ENCODE data around the gene BTBD9.

BTBD9 gene

DNA sequence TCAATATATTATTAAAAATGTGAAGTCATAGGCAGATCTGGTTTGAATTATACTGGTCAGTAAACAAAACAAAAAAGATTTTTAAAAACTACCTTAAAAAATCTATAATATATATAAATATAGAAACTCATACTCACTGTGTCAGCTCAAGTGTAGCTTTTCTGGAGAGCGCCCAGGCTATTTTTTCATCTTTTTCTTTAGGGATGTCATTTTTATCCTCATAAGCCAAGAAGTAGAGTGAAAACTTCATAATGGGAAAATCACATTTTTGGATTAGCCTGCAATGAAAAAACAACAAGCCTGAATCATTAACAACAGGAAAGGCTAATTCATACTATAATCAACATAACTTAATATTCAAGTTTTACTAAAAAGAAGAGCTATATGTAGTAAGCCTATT is 44.5 kb upstream of the BTBD9 start:
- DNase-seq (ENCODE audit: low read depth), result no peak
- TF ChIP-seq CTCF (IDR thresholded peaks at IDR 0.05; ENCODE audit: insufficient read depth, low read depth, low read length, missing control alignments), result no peak
- H3K4me3 ChIP-seq (ENCODE audit: low read length), result no peak overlapping the region

- no peak for TF ChIP-seq CTCF (IDR thresholded peaks at IDR 0.05; ENCODE audit: insufficient read depth, low read depth, low read length, missing control alignments)
- DNase-seq (ENCODE audit: low read depth), result no peak
- no peak overlapping the region for H3K4me3 ChIP-seq (ENCODE audit: low read length)
Measured at GRCh38 chr6:38681850-38682249, 42.1 kb upstream of the BTBD9 start.

DNA sequence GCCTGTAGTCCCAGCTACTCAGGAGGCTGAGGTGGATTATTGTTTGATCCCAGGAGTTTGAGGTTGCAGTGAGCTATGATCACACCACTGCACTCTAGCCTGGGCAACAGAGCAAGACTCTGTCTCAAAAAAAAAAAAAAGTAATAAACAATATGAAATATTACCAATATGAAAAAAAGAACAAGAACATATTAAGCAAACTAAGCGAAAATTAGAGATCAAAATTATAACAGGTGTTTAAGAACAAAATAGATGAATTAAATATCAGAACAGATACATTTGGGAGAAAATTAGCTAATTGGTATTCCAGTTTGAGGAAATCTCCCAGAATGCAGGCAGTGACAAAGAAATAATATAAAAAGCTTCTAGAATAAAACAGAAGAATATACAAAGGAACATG is 39.9 kb upstream of the BTBD9 start:
- H3K4me3 ChIP-seq (ENCODE audit: low read length), result no peak overlapping the region
- no peak for DNase-seq (ENCODE audit: low read depth)
- TF ChIP-seq CTCF (IDR thresholded peaks at IDR 0.05; ENCODE audit: insufficient read depth, low read depth, low read length, missing control alignments), result no peak

DNA sequence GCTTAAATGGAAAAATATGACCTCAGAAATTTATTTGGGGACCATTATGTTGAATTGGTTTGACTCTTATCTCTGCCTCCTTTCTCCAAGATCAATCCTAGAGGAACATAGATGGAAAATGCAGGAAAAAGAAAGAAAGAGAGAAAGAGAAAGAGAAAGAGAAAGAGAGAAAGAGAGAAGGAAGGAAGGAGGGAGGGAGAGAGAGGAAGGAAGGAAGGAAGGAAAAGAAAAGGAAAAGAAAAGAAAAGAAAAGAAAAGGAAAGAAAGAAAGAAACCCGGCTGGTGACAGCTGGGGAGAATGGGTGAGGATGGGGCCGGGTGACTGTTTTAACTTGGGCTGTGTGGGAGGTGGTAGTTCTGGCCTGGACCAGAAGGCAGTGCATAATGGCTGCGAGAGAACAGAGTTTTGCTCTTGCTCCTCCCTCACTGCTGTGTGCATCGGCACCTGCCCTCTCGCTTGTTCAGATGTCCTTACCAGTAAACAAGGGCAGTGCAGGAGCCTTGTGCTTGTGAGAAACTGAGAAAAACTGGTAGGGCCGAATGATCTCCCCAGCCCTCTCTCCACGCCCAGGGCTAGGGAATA is 38.5 kb upstream of the BTBD9 start:
- no peak for DNase-seq (ENCODE audit: low read depth)
- no peak overlapping the region for H3K4me3 ChIP-seq (ENCODE audit: low read length)
- TF ChIP-seq CTCF (IDR thresholded peaks at IDR 0.05; ENCODE audit: insufficient read depth, low read depth, low read length, missing control alignments), result no peak

- no peak for DNase-seq (ENCODE audit: low read depth)
- no peak overlapping the region for H3K4me3 ChIP-seq (ENCODE audit: low read length)
- TF ChIP-seq CTCF (IDR thresholded peaks at IDR 0.05; ENCODE audit: insufficient read depth, low read depth, low read length, missing control alignments), result no peak
Measured at GRCh38 chr6:38676974-38677544, 37.3 kb upstream of the BTBD9 start.

- no peak for DNase-seq (ENCODE audit: low read depth)
- TF ChIP-seq CTCF (IDR thresholded peaks at IDR 0.05; ENCODE audit: insufficient read depth, low read depth, low read length, missing control alignments), result no peak
- no peak overlapping the region for H3K4me3 ChIP-seq (ENCODE audit: low read length)
Measured at GRCh38 chr6:38676236-38676973, 36.7 kb upstream of the BTBD9 start.
